GM18502 (cell line): Measurements from ENCODE around the gene MYO15B.

Experiments
- ATAC-seq: cut with Tn5 transposase; IDR thresholded peaks from one replicate; pipeline ENCODE4 v1.9.1; 2021; ENCODE audit warnings: mild to moderate bottlenecking; ENCODE audit not compliant: unreplicated experiment, poor library complexity

MYO15B gene

GRCh38 chr17:75587675-75588595, at the start of gene MYO15B:
MYO15B (plus strand) TSS chr17:75587800; CDS start chr17:75588058, 258 bp downstream.
- no peak for ATAC-seq

GRCh38 chr17:75539967-75540729, 47.5 kb upstream of the MYO15B start:
- ATAC-seq, result no peak

- no peak for ATAC-seq
Observed at GRCh38 chr17:75540923-75541503, 46.6 kb upstream of the MYO15B start.

GRCh38 chr17:75542229-75542628, 45.4 kb upstream of the MYO15B start:
- no peak for ATAC-seq

- no peak for ATAC-seq
Observed at GRCh38 chr17:75542728-75543336, 44.8 kb upstream of the MYO15B start.

GRCh38 chr17:75544250-75544649, 43.4 kb upstream of the MYO15B start:
- no peak for ATAC-seq

- ATAC-seq, result no peak
Observed at GRCh38 chr17:75546181-75546580, 41.4 kb upstream of the MYO15B start.

- no peak for ATAC-seq
Observed at GRCh38 chr17:75547091-75547490, 40.5 kb upstream of the MYO15B start.

- no peak for ATAC-seq
Observed at GRCh38 chr17:75548813-75549212, 38.8 kb upstream of the MYO15B start.

- no peak for ATAC-seq
Observed at GRCh38 chr17:75549246-75550138, 38.1 kb upstream of the MYO15B start.

GRCh38 chr17:75550139-75550465, 37.5 kb upstream of the MYO15B start:
- no peak for ATAC-seq

GRCh38 chr17:75551266-75551665, 36.3 kb upstream of the MYO15B start:
- no peak for ATAC-seq

- ATAC-seq, result no peak
Observed at GRCh38 chr17:75552425-75553294, 34.9 kb upstream of the MYO15B start.

- no peak for ATAC-seq
Observed at GRCh38 chr17:75553295-75554110, 34.1 kb upstream of the MYO15B start.

GRCh38 chr17:75555679-75556153, 31.9 kb upstream of the MYO15B start:
- no peak for ATAC-seq

GRCh38 chr17:75557075-75557851, 30.3 kb upstream of the MYO15B start:
- no peak for ATAC-seq
